Transverse colon (tissue), 4 donors: ENCODE data around the gene ADGRL2. TPM values are rescaled to one million over a fixed set of nuclear protein-coding genes. Genes with fewer than 3 reads are reported as not detected.

Experiments
- DNase-seq: peaks from one replicate; pipeline ENCODE4 v3.0.0-alpha.2; 2019
- H3K27ac ChIP-seq, 4 donors: fragments of 200-600 bp; sonication (generic); 2 replicates each; pipeline ENCODE4 v1.5.1; 2016 to 2018; ENCODE audit warnings: inconsistent platforms in 4 of 4
- H3K27me3 ChIP-seq: fragments of 200-600 bp; sonication (generic); 2 replicates; pipeline ENCODE4 v1.5.1; 2017; ENCODE audit warnings: inconsistent platforms
- H3K36me3 ChIP-seq, 4 donors: fragments of 200-600 bp; sonication (generic); 2 replicates each; pipeline ENCODE4 v1.5.1; 2017 to 2019; ENCODE audit warnings: inconsistent platforms in 4 of 4
- H3K4me1 ChIP-seq, 4 donors: fragments of 200-600 bp; sonication (generic); 2 replicates each; pipeline ENCODE4 v1.5.1; 2017 to 2020; ENCODE audit warnings: inconsistent platforms in 4 of 4
- H3K4me3 ChIP-seq, 4 donors: fragments of 200-600 bp; sonication (generic); 1 replicate in 1 of 4; 2 replicates in 3 of 4; pipeline versions ENCODE4 v1.5.1 to v1.6.1; 2017 to 2019; ENCODE audit warnings: inconsistent platforms in 4 of 4
- H3K9me3 ChIP-seq, 2 donors: fragments of 200-600 bp; sonication (generic); 2 replicates each; pipeline ENCODE4 v1.5.1; 2017 to 2019; ENCODE audit warnings: inconsistent platforms in 2 of 2
- EP300 ChIP-seq: sonication (generic); formaldehyde crosslinking; IDR thresholded peaks from one replicate; pipeline ENCODE4 v1.6.1; 2017; ENCODE audit warnings: antibody characterized with exemption, low read depth
- POLR2A ChIP-seq: fragments of 450-650 bp; IDR thresholded peaks from one replicate; pipeline ENCODE4 v1.6.1; 2016; ENCODE audit warnings: antibody characterized with exemption, mild to moderate bottlenecking, moderate library complexity
- POLR2AphosphoS5 ChIP-seq, 3 donors: sonication (generic); formaldehyde crosslinking; IDR thresholded peaks; one replicate each; pipeline ENCODE4 v1.6.1; 2016; ENCODE audit warnings: antibody characterized with exemption in 3 of 3
- WGBS, 2 donors: methylation state at CpG; one replicate each; pipeline ENCODE4 v1.1.5; 2018; ENCODE audit warnings: low coverage in 1 of 2; 5-methylcytosine and 5-hydroxymethylcytosine counted together
- in situ Hi-C, 4 donors: fragments of 200-750 bp; cut with MboI; loops; one replicate each; pipeline versions ENCODE4 v1.15.0 to v1.15.1; 2017; ENCODE audit warnings: low sequenced_read_pairs in 3 of 4, low pct_ligation_motif_present in 1 of 4, low pct_unique_long_range_greater_than_20kb in 1 of 4
- intact Hi-C: fragments of 100-400 bp; cut with DNase I; formaldehyde crosslinking; loops from one replicate; pipeline ENCODE4 v1.15.1; 2023; ENCODE audit warnings: low total_unique reads
- total RNA-seq, 4 donors: library from RNA; depleted of rRNA; stranded (reverse); fragments of >200 nt; gene quantifications; one replicate each; pipeline ENCODE4 v1.1.0, GENCODE V29; 2016
- TF ChIP-seq, protein P1 (sequence below), 5 experiments: fragments of 200-600 bp in 3 of 5; fragments of 450-650 bp in 2 of 5; sonication (generic) in 3 of 5; IDR thresholded peaks; 1 replicate in 2 of 5; 2 replicates in 3 of 5; pipeline ENCODE4 v1.5.1; 2016 to 2017; ENCODE audit warnings: antibody characterized with exemption in 5 of 5, inconsistent platforms in 3 of 5, mild to moderate bottlenecking in 2 of 5, moderate library complexity in 1 of 5

ADGRL2 gene
- total RNA-seq, 4 donors from 2014 or later = 11.5 to 16.5 (median 14.1) TPM

DNA sequence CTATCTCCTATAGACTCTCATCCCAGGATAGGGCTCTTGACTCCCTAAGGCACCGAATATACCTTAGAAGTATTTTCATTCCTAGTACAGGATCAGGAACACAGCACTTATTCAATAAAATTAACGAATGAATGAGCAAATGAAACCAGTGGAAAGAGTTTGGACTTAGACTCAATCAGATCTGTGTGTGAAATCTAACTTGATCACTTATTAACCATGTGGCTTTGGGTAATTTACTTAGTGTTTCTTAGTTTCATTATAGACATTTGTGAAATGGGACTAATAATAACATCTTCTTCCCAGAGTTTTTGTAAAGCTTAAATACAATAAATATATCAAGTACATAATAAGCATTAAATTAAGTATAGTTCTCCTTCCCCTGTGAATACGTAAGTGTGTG is 230.1 kb downstream of the ADGRL2 start:
- no peaks in the 10 kb centered on the region for H3K36me3 ChIP-seq
- H3K4me3 ChIP-seq = no peak overlapping the region
- H3K27ac ChIP-seq = no peak overlapping the region
- H3K4me1 ChIP-seq = no peaks in the 10 kb centered on the region
- in situ Hi-C loops (no loop called here), intact Hi-C loops (no loop called here)
- H3K27me3 ChIP-seq = no peaks in the 10 kb centered on the region
- no peaks in the 10 kb centered on the region for H3K9me3 ChIP-seq
- 81 to 86% methylated on average over 2 to 3 of the region's 3 CpGs for WGBS, 2 donors
- no peak for DNase-seq
- TF ChIP-seq, protein P1, sequence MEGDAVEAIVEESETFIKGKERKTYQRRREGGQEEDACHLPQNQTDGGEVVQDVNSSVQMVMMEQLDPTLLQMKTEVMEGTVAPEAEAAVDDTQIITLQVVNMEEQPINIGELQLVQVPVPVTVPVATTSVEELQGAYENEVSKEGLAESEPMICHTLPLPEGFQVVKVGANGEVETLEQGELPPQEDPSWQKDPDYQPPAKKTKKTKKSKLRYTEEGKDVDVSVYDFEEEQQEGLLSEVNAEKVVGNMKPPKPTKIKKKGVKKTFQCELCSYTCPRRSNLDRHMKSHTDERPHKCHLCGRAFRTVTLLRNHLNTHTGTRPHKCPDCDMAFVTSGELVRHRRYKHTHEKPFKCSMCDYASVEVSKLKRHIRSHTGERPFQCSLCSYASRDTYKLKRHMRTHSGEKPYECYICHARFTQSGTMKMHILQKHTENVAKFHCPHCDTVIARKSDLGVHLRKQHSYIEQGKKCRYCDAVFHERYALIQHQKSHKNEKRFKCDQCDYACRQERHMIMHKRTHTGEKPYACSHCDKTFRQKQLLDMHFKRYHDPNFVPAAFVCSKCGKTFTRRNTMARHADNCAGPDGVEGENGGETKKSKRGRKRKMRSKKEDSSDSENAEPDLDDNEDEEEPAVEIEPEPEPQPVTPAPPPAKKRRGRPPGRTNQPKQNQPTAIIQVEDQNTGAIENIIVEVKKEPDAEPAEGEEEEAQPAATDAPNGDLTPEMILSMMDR (IDR thresholded peaks at IDR 0.05) = no peak
- TF ChIP-seq EP300 (no peak), POLR2A (no peak)

DNA sequence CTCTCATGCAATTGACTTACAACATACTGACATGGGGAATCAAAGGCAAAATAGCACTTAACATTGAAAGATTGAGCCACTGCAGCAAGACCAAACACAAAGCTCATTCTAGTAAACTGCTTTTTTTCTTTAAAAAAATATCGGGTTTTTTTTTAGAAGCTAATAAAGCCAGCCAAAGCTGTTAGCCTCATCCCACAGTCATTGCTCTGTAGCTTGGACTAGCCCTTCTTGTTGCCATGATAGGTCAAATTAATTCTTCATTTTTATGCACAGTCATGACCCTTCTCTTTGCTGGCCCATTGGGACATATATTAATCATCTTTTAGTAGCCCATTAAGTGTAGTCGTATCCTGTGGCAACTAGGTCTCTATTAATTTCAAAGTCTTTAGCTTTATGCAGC is 231.3 kb downstream of the ADGRL2 start:
- Histone ChIP-seq H3K4me3 (no peak overlapping the region), H3K9me3 (no peaks in the 10 kb centered on the region), H3K36me3 (no peaks in the 10 kb centered on the region), H3K4me1 (no peaks in the 10 kb centered on the region), H3K27me3 (no peaks in the 10 kb centered on the region), H3K27ac (no peak overlapping the region)
- TF ChIP-seq, protein P1 (IDR thresholded peaks at IDR 0.05) = no peak
- TF ChIP-seq EP300 (no peak), POLR2AphosphoS5 (IDR thresholded peaks at IDR 0.05) (no peak), POLR2A (no peak)
- intact Hi-C loops (no loop called here), in situ Hi-C loops (no loop called here)
- DNase-seq = no peak
- 75 to 80% methylated on average over 2 of the region's 2 CpGs for WGBS, 2 donors

DNA sequence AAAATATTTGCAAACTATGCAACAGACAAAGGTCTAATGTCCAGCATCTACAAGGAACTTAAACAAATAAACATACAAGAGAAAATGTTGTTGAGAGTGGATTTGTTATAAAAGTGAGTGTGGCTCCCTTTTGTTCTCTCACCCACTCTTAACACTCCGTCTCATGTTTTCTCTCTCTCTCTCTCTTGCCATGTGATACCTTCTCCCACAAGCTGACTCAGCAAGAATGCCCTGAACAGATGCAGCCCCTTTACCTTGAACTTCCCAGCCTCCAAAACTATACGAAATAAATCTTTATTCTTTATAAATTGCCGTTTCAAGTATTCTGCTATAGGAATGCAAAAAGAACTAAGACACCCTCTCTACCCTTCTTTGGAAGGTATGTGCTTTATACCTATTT is 234.1 kb downstream of the ADGRL2 start:
- no peaks in the 10 kb centered on the region for H3K36me3 ChIP-seq
- in situ Hi-C loops = no loop called here
- DNase-seq = no peak
- TF ChIP-seq POLR2A (no peak), POLR2AphosphoS5 (IDR thresholded peaks at IDR 0.05) (no peak), EP300 (no peak)
- TF ChIP-seq, protein P1 (IDR thresholded peaks at IDR 0.05) = no peak
- no peak overlapping the region for H3K27ac ChIP-seq
- H3K4me3 ChIP-seq = no peak overlapping the region
- H3K27me3 ChIP-seq = no peaks in the 10 kb centered on the region
- no peaks in the 10 kb centered on the region for H3K4me1 ChIP-seq
- H3K9me3 ChIP-seq = no peaks in the 10 kb centered on the region
- 83 to 85% methylated on average over 3 of the region's 3 CpGs for WGBS, 2 donors
- intact Hi-C loops = no loop called here
